Caco-2 (cell line): ENCODE measurements around the gene UBL7. TPM values are rescaled to one million over a fixed set of nuclear protein-coding genes. Genes with fewer than 3 reads are reported as not detected.

Source experiments
- BruUV-seq: library from RNA; stranded (reverse); fragments of 400-500 nt; replicated peaks from 2 replicates; lab custom pipeline; 2021; lab: Mats Ljungman, UMichigan
- CTCF ChIA-PET: fragments of 300-600 bp; sonication (Branson Sonifier 250); formaldehyde crosslinking; loops from one replicate; lab custom pipeline; 2022; ENCODE audit warnings: antibody characterized with exemption; lab: Charles Lee
- POLR2A ChIA-PET: fragments of 300-600 bp; sonication (Branson Sonifier 250); formaldehyde crosslinking; loops from one replicate; lab custom pipeline; 2022; ENCODE audit warnings: antibody characterized with exemption; lab: Charles Lee
- DNase-seq, 2 experiments: peaks; one replicate each; pipeline versions ENCODE4 v3.0.0 to v3.0.0-alpha.2; 2020 to 2022
- H3K27me3 ChIP-seq: replicated peaks from 2 replicates; pipeline ENCODE4 v1.6.0; 2011; ENCODE audit warnings: low read length; ENCODE audit not compliant: control insufficient read depth, insufficient read depth
- H3K36me3 ChIP-seq: 2 replicates; pipeline ENCODE4 v1.5.1; 2011; ENCODE audit warnings: low read length; ENCODE audit not compliant: control insufficient read depth, insufficient read depth
- H3K4me1 ChIP-seq: fragments of 250-450 bp; sonication (Bioruptor Pico); 2 replicates; pipeline ENCODE4 v1.5.1; 2020; ENCODE audit warnings: mild to moderate bottlenecking
- H3K4me3 ChIP-seq: 2 replicates; pipeline ENCODE4 v1.5.1; 2011; ENCODE audit warnings: low read depth, mild to moderate bottlenecking, control low read depth, low read length
- H3K9me3 ChIP-seq: fragments of 250-450 bp; sonication (Bioruptor Pico); 2 replicates; pipeline ENCODE4 v1.5.1; 2020; ENCODE audit warnings: mild to moderate bottlenecking, moderate library complexity
- H3K27ac Mint-ChIP-seq: one replicate; pipeline ENCODE4 v1.8.0; 2022; ENCODE audit warnings: mixed read lengths; ENCODE audit not compliant: unreplicated experiment
- H3K27me3 Mint-ChIP-seq: one replicate; pipeline ENCODE4 v1.8.0; 2022; ENCODE audit warnings: mixed read lengths; ENCODE audit not compliant: insufficient read depth, unreplicated experiment
- H3K36me3 Mint-ChIP-seq: one replicate; pipeline ENCODE4 v1.8.0; 2022; ENCODE audit warnings: mild to moderate bottlenecking, mixed read lengths; ENCODE audit not compliant: insufficient read depth, unreplicated experiment
- H3K4me1 Mint-ChIP-seq: one replicate; pipeline ENCODE4 v1.8.0; 2022; ENCODE audit warnings: low read depth, mixed read lengths; ENCODE audit not compliant: unreplicated experiment
- H3K4me3 Mint-ChIP-seq: one replicate; pipeline ENCODE4 v1.8.0; 2022; ENCODE audit warnings: mild to moderate bottlenecking, moderate library complexity, mixed read lengths; ENCODE audit not compliant: unreplicated experiment
- H3K9me3 Mint-ChIP-seq: one replicate; pipeline ENCODE4 v1.8.0; 2022; ENCODE audit warnings: mixed read lengths; ENCODE audit not compliant: unreplicated experiment
- CTCF ChIP-seq, 2 experiments: fragments of 200-600 bp in 1 of 2; IDR thresholded peaks; 1 replicate in 1 of 2; 2 replicates in 1 of 2; pipeline versions ENCODE4 v1.5.1 to v1.8.0; 2011 to 2022; ENCODE audit warnings: antibody characterized with exemption in 1 of 2, control low read depth in 1 of 2, inconsistent platforms in 1 of 2, low read depth in 1 of 2, low read length in 1 of 2, mild to moderate bottlenecking in 1 of 2, moderate library complexity in 1 of 2; ENCODE audit not compliant: insufficient read depth in 1 of 2, severe bottlenecking in 1 of 2, unreplicated experiment in 1 of 2
- intact Hi-C: fragments of 100-400 bp; cut with micrococcal nuclease; formaldehyde crosslinking; loops from one replicate; pipeline ENCODE4 v1.10.0; 2022; ENCODE audit not compliant: unreplicated experiment
- total RNA-seq: library from RNA; stranded (reverse); gene quantifications from 2 replicates; pipeline ENCODE4 v1.2.3, GENCODE V29; 2022

Gene UBL7
- total RNA-seq, 1 experiment from 2014 or later: 34.4 TPM

GRCh38 chr15:74422265-74422651, 38.7 kb downstream of the UBL7 start:
- peaks cover 35% of the 10 kb centered on the region for H3K36me3 Mint-ChIP-seq
- peaks cover 2% of the 10 kb centered on the region for H3K36me3 ChIP-seq
- TF ChIP-seq CTCF (IDR thresholded peaks at IDR 0.05; ENCODE audit: insufficient read depth in 1 of 2, low read depth in 1 of 2, low read length in 1 of 2, severe bottlenecking in 1 of 2, unreplicated experiment in 1 of 2): no peak
- CTCF ChIA-PET: no interaction called here
- peaks cover 50% of the 10 kb centered on the region for H3K4me1 Mint-ChIP-seq
- no peaks in the 10 kb centered on the region for H3K9me3 Mint-ChIP-seq
- POLR2A ChIA-PET: no interaction called here
- no peaks in the 10 kb centered on the region for H3K27me3 ChIP-seq
- no peak overlapping the region for H3K4me3 ChIP-seq
- H3K27ac Mint-ChIP-seq: no peak overlapping the region
- H3K4me3 Mint-ChIP-seq: no peak overlapping the region
- H3K4me1 ChIP-seq: peaks cover 43% of the 10 kb centered on the region
- no peak for DNase-seq
- intact Hi-C loops: no loop called here
- no TSS peak for BruUV-seq
- H3K27me3 Mint-ChIP-seq: no peaks in the 10 kb centered on the region
- no peaks in the 10 kb centered on the region for H3K9me3 ChIP-seq

GRCh38 chr15:74421302-74422245, 39.4 kb downstream of the UBL7 start:
- TF ChIP-seq CTCF (IDR thresholded peaks at IDR 0.05; ENCODE audit: insufficient read depth in 1 of 2, low read depth in 1 of 2, low read length in 1 of 2, severe bottlenecking in 1 of 2, unreplicated experiment in 1 of 2): no peak
- no peak for DNase-seq
- Mint-ChIP-seq H3K36me3 (peaks cover 33% of the 10 kb centered on the region), H3K27me3 (no peaks in the 10 kb centered on the region), H3K27ac (no peak overlapping the region), H3K4me3 (no peak overlapping the region), H3K4me1 (peaks cover 44% of the 10 kb centered on the region), H3K9me3 (no peaks in the 10 kb centered on the region)
- intact Hi-C loops: no loop called here
- peaks cover 2% of the 10 kb centered on the region for H3K36me3 ChIP-seq
- no TSS peak for BruUV-seq
- POLR2A ChIA-PET: no interaction called here
- H3K4me3 ChIP-seq: no peak overlapping the region
- CTCF ChIA-PET: no interaction called here
- H3K27me3 ChIP-seq: no peaks in the 10 kb centered on the region
- peaks cover 43% of the 10 kb centered on the region for H3K4me1 ChIP-seq
- H3K9me3 ChIP-seq: no peaks in the 10 kb centered on the region

GRCh38 chr15:74420193-74420905, 40.6 kb downstream of the UBL7 start:
- Mint-ChIP-seq H3K27ac (no peak overlapping the region), H3K9me3 (no peaks in the 10 kb centered on the region), H3K4me3 (no peak overlapping the region), H3K36me3 (peaks cover 39% of the 10 kb centered on the region), H3K4me1 (peaks cover 40% of the 10 kb centered on the region), H3K27me3 (no peaks in the 10 kb centered on the region)
- Histone ChIP-seq H3K9me3 (no peaks in the 10 kb centered on the region), H3K4me1 (peaks cover 43% of the 10 kb centered on the region), H3K27me3 (no peaks in the 10 kb centered on the region), H3K4me3 (no peak overlapping the region), H3K36me3 (no peaks in the 10 kb centered on the region; the same call in none of the 2 replicates)
- intact Hi-C loops: no loop called here
- BruUV-seq: no TSS peak
- POLR2A ChIA-PET: no interaction called here
- no peak for TF ChIP-seq CTCF (IDR thresholded peaks at IDR 0.05; ENCODE audit: insufficient read depth in 1 of 2, low read depth in 1 of 2, low read length in 1 of 2, severe bottlenecking in 1 of 2, unreplicated experiment in 1 of 2)
- no peak for DNase-seq
- CTCF ChIA-PET: no interaction called here
